Measurements from ENCODE around the gene CD86.
"Not testable (repeated sequence)": the region's sequence is repeated elsewhere in the genome, so short reads cannot be mapped to it uniquely, and the experiment has no call there.

CD86 gene

DNA sequence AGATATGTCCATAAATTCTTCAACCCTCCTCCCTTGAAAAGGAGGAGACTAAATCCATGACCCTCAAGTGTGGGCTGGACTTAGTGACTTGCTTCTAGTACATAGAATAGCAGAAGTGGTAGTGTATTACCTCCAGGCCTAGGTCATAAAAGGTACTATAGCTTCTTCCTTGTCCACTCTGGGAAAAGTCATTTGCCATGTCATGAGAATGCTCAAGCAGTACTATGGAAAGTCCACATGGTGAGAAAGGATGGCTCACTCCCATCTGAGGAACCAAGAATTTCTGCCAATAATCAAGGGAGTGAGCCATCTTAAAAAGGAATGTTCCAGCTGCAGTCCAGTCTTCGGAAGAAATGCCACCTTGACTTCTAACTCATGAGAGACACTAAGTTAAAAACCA is 22.6 kb upstream of the CD86 start:
- Histone ChIP-seq H3K36me3 (no peaks in the 10 kb centered on the region), H3K4me1 (ENCODE audit: control insufficient read depth in 1 of 2, insufficient read depth in 1 of 2, low read depth in 1 of 2, low read length in 1 of 2) (no peaks in the 10 kb centered on the region), H3K27me3 (no peaks in the 10 kb centered on the region), H3K4me3 (ENCODE audit: low read depth in 1 of 2, low read length in 1 of 2) (no peak overlapping the region), H3K27ac (no peak overlapping the region), H3K9me3 (no peaks in the 10 kb centered on the region)
- TF ChIP-seq CTCF (IDR thresholded peaks at IDR 0.05): no peak

DNA sequence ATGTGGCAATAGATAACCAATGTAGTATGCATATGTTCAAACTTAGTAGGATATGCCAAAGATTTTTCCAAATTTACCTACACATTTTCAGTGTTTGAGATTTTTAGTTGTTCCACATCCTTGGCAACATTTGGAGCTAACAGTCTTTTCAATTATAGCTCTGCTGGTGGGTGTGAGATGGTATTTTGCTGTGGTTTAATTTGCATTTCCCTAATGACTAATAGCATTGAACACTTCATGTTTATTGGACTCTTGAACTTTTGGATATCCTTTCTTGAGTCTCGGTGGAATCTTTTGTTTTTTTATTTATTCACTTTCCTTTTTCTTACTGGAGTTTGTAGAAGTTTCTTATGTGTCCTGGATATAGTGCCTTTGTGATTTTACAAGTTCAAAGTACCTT is 22.1 kb upstream of the CD86 start:
- no peaks in the 10 kb centered on the region for H3K9me3 ChIP-seq
- no peak overlapping the region for H3K27ac ChIP-seq
- H3K27me3 ChIP-seq: no peaks in the 10 kb centered on the region
- no peak for TF ChIP-seq CTCF (IDR thresholded peaks at IDR 0.05)
- H3K4me1 ChIP-seq (ENCODE audit: control insufficient read depth in 1 of 2, insufficient read depth in 1 of 2, low read depth in 1 of 2, low read length in 1 of 2): no peaks in the 10 kb centered on the region
- no peaks in the 10 kb centered on the region for H3K36me3 ChIP-seq
- no peak overlapping the region for H3K4me3 ChIP-seq (ENCODE audit: low read depth in 1 of 2, low read length in 1 of 2)

DNA sequence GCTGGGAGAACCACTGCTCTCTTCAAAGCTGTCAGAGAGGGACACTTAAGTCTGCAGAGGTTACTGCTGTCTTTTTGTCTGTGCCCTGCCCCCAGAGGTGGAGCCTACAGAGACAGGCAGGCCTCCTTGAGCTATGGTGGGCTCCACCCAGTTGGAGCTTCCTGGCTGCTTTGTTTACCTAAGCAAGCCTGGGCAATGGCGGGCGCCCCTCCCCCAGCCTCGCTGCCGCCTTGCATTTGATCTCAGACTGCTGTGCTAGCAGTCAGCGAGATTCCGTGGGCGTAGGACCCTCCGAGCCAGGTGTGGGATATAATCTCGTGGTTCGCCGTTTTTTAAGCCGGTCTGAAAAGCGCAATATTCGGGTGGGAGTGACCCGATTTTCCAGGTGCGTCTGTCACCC is 7.9 kb upstream of the CD86 start:
- H3K4me1 ChIP-seq (ENCODE audit: control insufficient read depth in 1 of 2, insufficient read depth in 1 of 2, low read depth in 1 of 2, low read length in 1 of 2); H3K4me3 ChIP-seq (ENCODE audit: low read depth in 1 of 2, low read length in 1 of 2); H3K9me3 ChIP-seq; H3K36me3 ChIP-seq; H3K27ac ChIP-seq; H3K27me3 ChIP-seq: not testable (repeated sequence)

GRCh38 chr3:122047773-122048172 is 7.4 kb upstream of the CD86 start:
- H3K4me1 ChIP-seq (ENCODE audit: control insufficient read depth in 1 of 2, insufficient read depth in 1 of 2, low read depth in 1 of 2, low read length in 1 of 2); H3K9me3 ChIP-seq; H3K27me3 ChIP-seq; H3K27ac ChIP-seq; H3K36me3 ChIP-seq; H3K4me3 ChIP-seq (ENCODE audit: low read depth in 1 of 2, low read length in 1 of 2): not testable (repeated sequence)

GRCh38 chr3:122052968-122053367 is 2.2 kb upstream of the CD86 start:
- TF ChIP-seq CTCF (IDR thresholded peaks at IDR 0.05): no peak
- H3K4me3 ChIP-seq (ENCODE audit: low read depth in 1 of 2, low read length in 1 of 2): no peak overlapping the region
- H3K27me3 ChIP-seq: peaks cover 9% of the 10 kb centered on the region
- no peaks in the 10 kb centered on the region for H3K4me1 ChIP-seq (ENCODE audit: control insufficient read depth in 1 of 2, insufficient read depth in 1 of 2, low read depth in 1 of 2, low read length in 1 of 2)
- no peak overlapping the region for H3K27ac ChIP-seq
- H3K9me3 ChIP-seq: no peaks in the 10 kb centered on the region
- H3K36me3 ChIP-seq: no peaks in the 10 kb centered on the region

GRCh38 chr3:122057671-122058070 is 2.5 kb downstream of the CD86 start:
- Histone ChIP-seq H3K27ac (no peak overlapping the region), H3K9me3 (no peaks in the 10 kb centered on the region), H3K36me3 (no peaks in the 10 kb centered on the region), H3K4me1 (ENCODE audit: control insufficient read depth in 1 of 2, insufficient read depth in 1 of 2, low read depth in 1 of 2, low read length in 1 of 2) (no peaks in the 10 kb centered on the region), H3K27me3 (peaks cover 9% of the 10 kb centered on the region), H3K4me3 (ENCODE audit: low read depth in 1 of 2, low read length in 1 of 2) (no peak overlapping the region)
- no peak for TF ChIP-seq CTCF (IDR thresholded peaks at IDR 0.05)

- H3K27ac ChIP-seq: no peak overlapping the region
These were observed 3.1 kb downstream of the CD86 start for GRCh38 chr3:122058294-122058693.

More at GRCh38 chr3:122058294-122058693, 3.1 kb downstream of the CD86 start:
- no peak for TF ChIP-seq CTCF (IDR thresholded peaks at IDR 0.05)
- no peak overlapping the region for H3K4me3 ChIP-seq (ENCODE audit: low read depth in 1 of 2, low read length in 1 of 2)
- H3K27me3 ChIP-seq: peaks cover 9% of the 10 kb centered on the region
- H3K4me1 ChIP-seq (ENCODE audit: control insufficient read depth in 1 of 2, insufficient read depth in 1 of 2, low read depth in 1 of 2, low read length in 1 of 2): no peaks in the 10 kb centered on the region
- H3K9me3 ChIP-seq: no peaks in the 10 kb centered on the region
- no peaks in the 10 kb centered on the region for H3K36me3 ChIP-seq

Measured in neutrophil (primary cell).